ENCODE measurements around the gene SCARB1. TPM values are rescaled to one million over a fixed set of nuclear protein-coding genes. Genes with fewer than 3 reads are reported as not detected.

Gene SCARB1
- total and polyA plus RNA-seq, 2 donors (not counting 3 experiments of a cell fraction or from before 2014, with no cell fraction given): 125 to 141 TPM

- no peaks in the 10 kb centered on the region for H3K36me3 ChIP-seq (ENCODE audit: control insufficient read depth in 2 of 2, extremely low read depth in 1 of 2, insufficient read depth in 2 of 2, low read length in 2 of 2)
- H3K4me3 ChIP-seq (replicated peaks in 1 of 3; ENCODE audit: insufficient read depth in 1 of 3, low read depth in 1 of 3, low read length in 3 of 3): no peak overlapping the region
- FAIRE-seq (no peak), DNase-seq (ENCODE audit: low read depth, low spot score) (peak; percentile 34)
- POLR2A ChIA-PET: no interaction called here
- H3K9me1 ChIP-seq (replicated peaks; ENCODE audit: control insufficient read depth, extremely low read depth, insufficient read depth, low read length): no peaks in the 10 kb centered on the region
- no peak overlapping the region for H3K27ac ChIP-seq (ENCODE audit: insufficient read depth, low read depth, low read length)
- dilution Hi-C loops (cut with MboI; ENCODE audit: extremely low pct_ligation_motif_present, low sequenced_read_pairs): no loop called here
- CTCF ChIA-PET: no interaction called here
- no TSS peak for BruUV-seq (replicated peaks)
- H3K9me3 ChIP-seq (replicated peaks; ENCODE audit: control insufficient read depth, insufficient read depth, low read length): no peaks in the 10 kb centered on the region
- intact Hi-C loops (cut with micrococcal nuclease): no loop called here
- H3K27me3 ChIP-seq (ENCODE audit: control insufficient read depth in 2 of 2, insufficient read depth in 2 of 2, low read length in 2 of 2): no peaks in the 10 kb centered on the region
- H3K4me2 ChIP-seq (ENCODE audit: insufficient read depth, low read length): no peak overlapping the region
- H3K9ac ChIP-seq (replicated peaks; ENCODE audit: extremely low read depth, insufficient read depth, low read length): no peak overlapping the region
- no peaks in the 10 kb centered on the region for H4K20me1 ChIP-seq (replicated peaks; ENCODE audit: control insufficient read depth, extremely low read depth, insufficient read depth, low read length)
- TF ChIP-seq POLR2A (IDR thresholded peaks at IDR 0.05; ENCODE audit: low read depth, low read length) (no peak), MAX (IDR thresholded peaks at IDR 0.05; ENCODE audit: insufficient read depth, insufficient read length) (no peak), POLR2AphosphoS5 (IDR thresholded peaks at IDR 0.05; ENCODE audit: insufficient read depth, low read depth, low read length) (no peak), EZH2 (IDR thresholded peaks at IDR 0.05; ENCODE audit: borderline replicate concordance, low read depth, low read length, severe bottlenecking) (no peak), CTCF (IDR thresholded peaks at IDR 0.05; ENCODE audit: extremely low read depth in 1 of 2, insufficient read depth in 1 of 2, low read depth in 1 of 2, low read length in 2 of 2) (no peak), MYC (IDR thresholded peaks at IDR 0.05; ENCODE audit: low read depth, low read length) (no peak), JUN (IDR thresholded peaks at IDR 0.05; ENCODE audit: borderline replicate concordance, insufficient read depth, insufficient read length, low read depth) (no peak), GATA2 (IDR thresholded peaks at IDR 0.05; ENCODE audit: insufficient read depth, insufficient read length, low read depth, low read length) (no peak), FOS (IDR thresholded peaks at IDR 0.05; ENCODE audit: borderline replicate concordance, insufficient read depth, low read length) (no peak)
- peaks cover 1% of the 10 kb centered on the region for H3K4me1 ChIP-seq (ENCODE audit: control insufficient read depth, extremely low read depth, insufficient read depth, low read length)
- H3K79me2 ChIP-seq (ENCODE audit: control insufficient read depth, insufficient read depth, low read length): peaks cover 31% of the 10 kb centered on the region
- no peak overlapping the region for H2AFZ ChIP-seq (ENCODE audit: low read depth, low read length)
Measured at GRCh38 chr12:124842800-124843510, 20.7 kb downstream of the SCARB1 start.
